Left renal pelvis (tissue), 4 donors: Measurements from ENCODE around the gene LRRC1. TPM values are rescaled to one million over a fixed set of nuclear protein-coding genes. Genes with fewer than 3 reads are reported as not detected.
"Not testable (repeated sequence)": the region's sequence is repeated elsewhere in the genome, so short reads cannot be mapped to it uniquely, and the experiment has no call there.

ENCODE experiments used
- DNase-seq, 4 donors: peaks; one replicate each; pipeline ENCODE4 v3.0.0-alpha.2; 2013; ENCODE audit warnings: low read depth in 4 of 4, low spot score in 3 of 4
- polyA plus RNA-seq, 4 donors: library from polyadenylated mRNA; unstranded; fragments of 120-200 nt; gene quantifications; one replicate each; pipeline ENCODE4 v1.2.1, GENCODE V29; 2013; ENCODE audit not compliant: insufficient read length in 4 of 4

LRRC1 gene
- 10 to 100 TPM in 3 of 4 donors, 1 to 10 TPM in 1; 8.3 to 31.6 (median 29.9) TPM for polyA plus RNA-seq

GRCh38 chr6:53794720-53795339 is at the start of gene LRRC1:
LRRC1 (plus strand) TSS chr6:53795005; CDS start chr6:53795257, 252 bp downstream.
- DNase-seq: peak; percentile 91 to 92 (median 92)

- DNase-seq: no peak
These were observed 48.2 kb upstream of the LRRC1 start for GRCh38 chr6:53746442-53747103.

DNA sequence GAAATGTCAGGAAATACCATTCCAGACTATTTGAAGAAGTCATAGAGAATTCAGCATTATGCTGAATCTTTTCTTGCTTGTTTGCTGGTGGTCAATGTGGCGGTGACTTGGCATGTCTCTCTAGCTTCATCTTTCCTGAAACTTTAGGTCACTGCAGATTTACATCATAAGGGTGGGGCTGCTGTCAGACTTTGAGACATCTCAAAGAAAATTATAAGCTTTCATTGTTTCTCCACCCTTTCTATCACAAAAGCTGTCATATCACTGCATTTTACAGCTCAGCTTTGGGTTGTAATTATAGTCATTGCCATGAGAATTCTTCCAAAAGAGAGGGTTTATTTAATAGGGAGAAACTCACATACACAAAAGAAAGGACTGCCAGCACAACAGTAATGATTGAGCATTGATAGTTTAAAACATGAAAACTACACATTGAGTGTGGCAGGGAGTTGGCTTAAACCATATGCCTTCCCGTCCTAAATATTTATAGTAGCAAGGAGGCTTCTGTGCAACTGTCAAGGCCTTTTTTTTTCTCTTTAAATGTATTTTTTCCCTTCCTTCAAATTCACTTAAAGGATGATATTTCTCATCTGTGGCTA is 44.7 kb upstream of the LRRC1 start:
- DNase-seq: no peak

DNA sequence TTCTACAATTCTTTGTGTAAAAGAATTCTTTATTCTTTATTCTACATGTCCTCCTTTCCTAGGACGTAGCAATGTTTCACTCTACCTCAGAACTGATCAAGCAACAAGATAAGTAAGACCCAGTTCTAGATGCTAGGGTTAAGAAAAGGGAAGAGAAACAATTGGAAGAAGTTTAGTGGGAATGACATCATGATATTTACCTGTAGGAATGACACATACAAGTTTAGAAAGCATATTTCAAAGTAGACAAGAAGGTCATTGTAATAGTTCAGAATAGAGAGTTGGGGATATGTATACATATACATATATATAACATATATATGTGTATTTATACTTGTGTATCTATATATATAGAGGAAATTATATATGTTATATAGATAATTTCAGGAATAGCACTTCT is 43.4 kb upstream of the LRRC1 start:
- no peak for DNase-seq

DNA sequence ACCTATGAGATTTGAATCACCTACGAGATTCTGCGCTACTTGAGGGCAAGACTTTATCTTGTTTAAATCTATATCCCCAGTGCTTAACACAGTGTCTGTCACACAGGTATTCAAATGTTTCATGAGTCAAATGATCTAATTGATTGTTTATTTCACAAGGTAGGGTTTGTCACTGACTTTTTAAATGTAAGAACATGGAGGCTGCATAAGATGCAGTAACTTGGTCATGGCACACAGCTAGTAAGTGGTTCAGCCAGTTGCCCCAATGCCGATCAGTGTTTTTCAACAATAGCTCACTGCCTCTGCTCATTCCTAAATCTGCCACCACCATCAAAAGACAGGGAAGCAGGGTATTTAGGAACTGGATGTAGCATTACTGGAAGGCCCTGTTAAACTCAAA is 42.4 kb upstream of the LRRC1 start:
- no peak for DNase-seq

- no peak for DNase-seq
These were observed 41.9 kb upstream of the LRRC1 start for GRCh38 chr6:53752856-53753255.

DNA sequence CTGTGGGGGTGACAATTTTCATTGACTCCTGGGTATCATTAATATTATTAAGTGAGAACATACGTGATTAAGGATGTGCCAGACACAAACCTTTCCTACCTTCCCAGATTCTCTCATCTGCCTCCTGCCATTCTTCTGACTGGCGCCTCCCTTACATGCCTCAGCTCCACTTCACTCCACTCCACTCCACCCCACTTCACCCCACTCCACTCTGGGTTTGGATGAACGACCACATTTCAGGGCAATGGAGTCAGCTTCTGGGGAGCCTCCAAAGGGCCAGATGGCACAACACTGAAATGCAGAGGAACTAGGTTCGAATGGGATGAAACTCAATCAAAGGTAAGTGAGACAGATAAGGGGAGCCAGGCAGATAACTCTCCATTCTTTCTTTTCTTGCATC is 40.5 kb upstream of the LRRC1 start:
- no peak for DNase-seq

- DNase-seq: no peak
These were observed 38.4 kb upstream of the LRRC1 start for GRCh38 chr6:53756396-53756795.

DNA sequence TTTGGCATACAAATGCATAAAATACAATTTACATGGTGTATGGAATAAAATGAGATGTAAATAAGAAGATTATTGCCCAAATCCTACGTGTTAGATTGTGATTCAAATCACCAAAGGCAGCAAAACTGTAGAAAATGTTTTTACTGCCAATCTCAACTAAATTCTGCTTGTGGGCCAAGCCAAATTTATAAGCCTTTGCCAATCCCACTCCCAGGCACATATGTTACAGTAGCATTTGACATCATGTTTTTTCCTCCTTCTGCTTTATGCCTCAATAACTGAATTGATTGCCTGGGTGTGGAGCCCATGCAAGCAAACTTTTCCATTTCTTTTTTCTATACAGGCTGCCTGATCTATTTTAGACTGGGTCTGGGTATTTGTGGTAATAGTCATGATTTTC is 36.3 kb upstream of the LRRC1 start:
- no peak for DNase-seq

DNA sequence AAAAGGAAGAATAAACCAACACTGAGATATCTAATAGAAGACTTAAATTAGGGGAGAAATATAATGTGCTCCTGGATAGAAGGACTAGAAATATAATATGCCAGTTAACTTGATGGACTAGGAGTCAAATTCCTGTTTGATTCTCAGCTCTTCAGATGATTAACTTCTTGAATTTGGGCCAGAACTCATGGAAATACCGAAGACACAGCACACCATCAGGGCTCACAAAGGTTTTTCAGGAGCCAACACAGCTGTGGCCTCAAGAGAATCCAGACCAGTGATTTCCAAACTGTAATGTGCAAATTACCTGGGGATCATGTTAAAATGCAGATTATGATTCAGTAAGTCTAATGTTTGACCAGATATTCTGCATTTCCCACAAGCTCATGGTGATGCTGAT is 33.8 kb upstream of the LRRC1 start:
- DNase-seq: no peak

DNA sequence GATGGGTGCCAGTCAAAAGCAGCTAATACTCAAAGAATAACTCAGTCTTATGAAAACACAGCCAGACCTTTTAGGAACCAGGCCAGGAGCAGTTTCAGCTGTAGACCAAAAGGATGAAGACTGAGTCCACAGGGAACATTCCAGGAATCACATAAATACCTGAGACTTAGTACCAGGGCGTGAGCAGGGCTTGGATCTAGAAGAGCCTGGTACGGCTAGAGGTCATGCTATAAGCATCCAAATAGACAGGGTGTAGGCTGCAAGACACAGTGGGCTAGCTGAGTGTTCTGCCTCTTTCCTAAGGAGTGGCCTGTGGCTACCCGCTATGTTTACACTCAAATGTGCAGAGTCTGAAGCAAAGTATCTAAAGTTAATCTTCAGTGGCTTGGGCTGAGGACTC is 29.5 kb upstream of the LRRC1 start:
- DNase-seq: no peak

DNA sequence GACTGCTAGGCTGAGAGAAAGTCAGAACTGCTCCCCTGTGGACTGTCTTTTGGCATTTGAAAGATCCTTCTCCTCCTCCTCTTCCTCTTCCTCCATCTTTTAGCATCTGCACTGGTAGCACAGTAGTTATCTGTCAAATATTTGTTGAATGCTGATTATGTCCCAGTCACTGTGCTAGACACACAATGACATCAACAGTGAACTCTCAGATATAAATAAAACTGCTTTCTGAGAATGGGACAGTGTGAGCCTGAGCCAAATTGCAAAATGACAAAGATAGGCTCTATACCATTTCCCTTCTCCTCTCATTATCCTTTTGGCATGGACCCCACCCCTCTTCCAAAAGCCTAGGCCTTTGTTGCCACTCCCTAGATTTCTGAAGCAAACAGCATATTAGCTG is 27.9 kb upstream of the LRRC1 start:
- no peak for DNase-seq

DNA sequence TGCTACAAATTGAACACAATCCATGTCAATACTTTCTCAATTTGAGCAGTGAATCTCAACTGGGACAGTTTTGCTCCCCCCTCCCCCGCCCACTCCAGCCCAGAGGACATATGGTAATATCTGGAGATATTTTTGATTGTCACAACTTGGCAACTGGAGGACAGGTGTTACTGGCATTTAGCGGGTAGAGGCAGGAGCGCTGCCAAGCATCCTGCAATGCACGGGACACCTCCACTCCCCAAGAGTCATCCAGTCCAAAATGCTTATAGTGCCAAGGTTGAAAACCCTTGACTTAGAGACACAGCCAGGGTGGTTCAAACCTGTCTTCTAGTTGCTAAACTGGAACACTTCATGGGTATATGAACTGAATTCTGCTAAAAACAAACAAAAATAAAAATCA is 26.9 kb upstream of the LRRC1 start:
- DNase-seq: no peak

DNA sequence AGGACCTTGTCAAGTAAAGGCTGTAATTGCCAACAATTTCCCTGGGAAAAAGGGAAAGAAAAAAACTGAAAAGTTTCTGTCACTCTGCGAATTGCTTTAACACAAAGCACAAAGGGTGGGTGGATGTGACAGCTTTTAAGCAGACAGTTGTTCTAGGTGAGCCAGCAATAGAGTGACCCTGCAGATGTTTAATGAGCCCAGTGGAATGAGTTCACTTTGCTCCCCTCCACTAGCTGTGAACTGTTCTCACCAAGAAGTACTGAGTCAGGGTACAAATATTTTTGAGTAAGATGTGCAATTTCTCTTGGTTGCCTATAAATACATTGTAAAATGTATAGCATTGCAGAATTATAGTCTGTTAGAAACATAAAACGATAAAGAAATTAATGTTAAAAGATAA is 26.2 kb upstream of the LRRC1 start:
- DNase-seq: no peak

- DNase-seq: no peak
These were observed 24.0 kb upstream of the LRRC1 start for GRCh38 chr6:53770780-53771249.

- DNase-seq: no peak
These were observed 22.8 kb upstream of the LRRC1 start for GRCh38 chr6:53771785-53772624.

DNA sequence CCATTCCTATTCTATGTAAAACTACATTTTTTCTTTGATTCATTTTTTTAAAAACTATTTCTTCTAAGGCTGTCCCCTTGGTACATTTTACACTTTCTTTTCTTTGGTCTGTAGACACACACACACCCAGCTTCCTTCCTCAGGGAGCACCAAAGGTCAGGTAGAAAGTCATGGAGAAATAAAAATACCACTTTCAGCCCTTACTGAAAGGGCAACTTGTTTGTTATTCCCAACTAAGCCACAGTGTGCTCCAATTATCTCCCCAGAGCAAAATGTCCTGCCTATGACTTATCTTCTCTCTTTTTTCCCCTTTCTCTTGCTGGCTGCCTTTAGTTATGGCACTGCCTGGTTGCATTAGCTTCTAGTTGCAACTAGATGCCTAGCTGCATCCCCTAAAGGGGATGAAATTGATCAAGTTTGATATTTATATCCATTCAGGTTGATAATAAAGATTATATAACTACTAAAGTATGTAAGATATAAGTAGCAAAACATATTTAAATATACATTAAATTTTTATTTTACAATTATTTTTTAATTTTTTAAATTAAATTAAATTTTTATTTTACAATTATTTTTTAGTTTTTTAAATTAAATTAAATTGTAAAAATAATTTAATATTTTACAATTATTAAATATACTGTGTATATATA is 21.6 kb upstream of the LRRC1 start:
- no peak for DNase-seq

GRCh38 chr6:53776152-53776551 is 18.7 kb upstream of the LRRC1 start:
- DNase-seq: not testable (repeated sequence)

DNA sequence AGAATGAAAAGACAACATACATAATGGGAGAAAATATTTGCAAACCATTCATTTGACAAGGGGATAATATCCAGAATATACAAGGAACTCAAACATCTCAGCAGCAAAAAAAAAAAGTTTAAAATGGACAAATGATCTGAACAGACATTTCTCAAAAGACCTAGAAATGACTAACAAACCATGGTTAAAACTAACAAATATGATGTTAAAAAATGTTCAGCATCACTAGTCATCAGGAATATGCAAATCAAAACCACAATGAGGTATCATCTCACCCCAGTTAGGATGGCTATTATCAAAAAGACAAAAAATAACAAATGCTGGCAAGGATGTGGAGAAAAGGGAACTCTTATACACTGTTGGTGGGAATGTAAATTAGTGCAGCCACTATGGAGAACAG is 9.8 kb upstream of the LRRC1 start:
- not testable (repeated sequence) for DNase-seq

GRCh38 chr6:53786832-53787231 is 8.0 kb upstream of the LRRC1 start:
- no peak for DNase-seq

DNA sequence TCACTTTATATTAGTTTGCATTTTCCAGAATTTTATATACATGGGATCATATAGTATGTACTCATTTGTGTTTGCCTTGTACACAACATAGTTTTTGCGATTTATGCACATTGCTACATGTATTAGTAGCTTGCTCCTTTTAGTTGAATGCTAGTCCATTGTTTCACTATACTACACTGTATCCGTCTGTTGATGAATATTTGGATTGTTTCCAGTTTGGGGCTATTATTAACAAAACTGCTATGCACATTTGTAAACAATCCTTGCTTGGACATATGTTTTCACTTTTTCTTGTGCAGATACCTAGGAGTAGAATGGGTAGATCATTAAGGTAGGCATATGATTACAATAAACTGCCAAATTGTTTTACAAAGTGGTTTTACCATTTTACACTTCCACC is 3.9 kb upstream of the LRRC1 start:
- no peak for DNase-seq
